Measurements from ENCODE around the gene ACTR5. TPM values are rescaled to one million over a fixed set of nuclear protein-coding genes. Genes with fewer than 3 reads are reported as not detected.

Gene ACTR5
- total and polyA plus RNA-seq, 2 donors from 2014 or later = 5.8 to 8.4 TPM

- no peak for FAIRE-seq
- peak; percentile 5 for TF ChIP-seq CTCF (IDR thresholded peaks at IDR 0.05; ENCODE audit: borderline replicate concordance, extremely low read depth, insufficient read depth)
- H3K27me3 ChIP-seq (ENCODE audit: control insufficient read depth, insufficient read depth, low read length) = peaks cover 8% of the 10 kb centered on the region
- intact Hi-C loops (cut with DNase I) = no loop called here
- peak in 3 of 5 donors; percentile 12 to 37 (median 24) for DNase-seq
- H3K9ac ChIP-seq (ENCODE audit: low read length in 3 of 3) = peak overlapping the region in 1 of 3 donors; percentile 65
- H3K36me3 ChIP-seq (ENCODE audit: control insufficient read depth in 2 of 3, insufficient read depth in 3 of 3, low read length in 3 of 3) = peaks cover 0 to 8% (median 3%) of the 10 kb centered on the region in 3 donors
- H3K4me3 ChIP-seq (ENCODE audit: low read length in 3 of 3) = peak overlapping the region in 2 of 3 donors; percentile 36 to 67
- H3K4me1 ChIP-seq (ENCODE audit: control insufficient read depth in 2 of 3, insufficient read depth in 2 of 3, low read depth in 1 of 3, low read length in 3 of 3) = peaks cover 0 to 38% (median 29%) of the 10 kb centered on the region in 3 donors
- peak overlapping the region; percentile 23 to 79 for H3K27ac ChIP-seq (ENCODE audit: low read depth in 2 of 2, low read length in 2 of 2)
- no peaks in the 10 kb centered on the region for H3K9me3 ChIP-seq (ENCODE audit: control insufficient read depth in 2 of 3, insufficient read depth in 1 of 3, low read length in 3 of 3)
Observed at GRCh38 chr20:38806855-38807655, 58.8 kb downstream of the ACTR5 start.

GRCh38 chr20:38809942-38810341, 61.7 kb downstream of the ACTR5 start:
- Histone ChIP-seq H3K9me3 (ENCODE audit: control insufficient read depth in 2 of 3, insufficient read depth in 1 of 3, low read length in 3 of 3) (no peaks in the 10 kb centered on the region), H3K4me1 (ENCODE audit: control insufficient read depth in 2 of 3, insufficient read depth in 2 of 3, low read depth in 1 of 3, low read length in 3 of 3) (peaks cover 0 to 46% (median 35%) of the 10 kb centered on the region in 3 donors), H3K9ac (ENCODE audit: low read length in 3 of 3) (no peak overlapping the region), H3K36me3 (ENCODE audit: control insufficient read depth in 2 of 3, insufficient read depth in 3 of 3, low read length in 3 of 3) (peaks cover 0 to 8% (median 3%) of the 10 kb centered on the region in 3 donors), H3K27me3 (ENCODE audit: control insufficient read depth, insufficient read depth, low read length) (peaks cover 8% of the 10 kb centered on the region), H3K4me3 (ENCODE audit: low read length in 3 of 3) (no peak overlapping the region), H3K27ac (ENCODE audit: low read depth in 2 of 2, low read length in 2 of 2) (no peak overlapping the region)
- intact Hi-C loops (cut with DNase I) = no loop called here
- no peak for TF ChIP-seq CTCF (IDR thresholded peaks at IDR 0.05; ENCODE audit: borderline replicate concordance, extremely low read depth, insufficient read depth)
- FAIRE-seq (no peak), DNase-seq (no peak)

DNA sequence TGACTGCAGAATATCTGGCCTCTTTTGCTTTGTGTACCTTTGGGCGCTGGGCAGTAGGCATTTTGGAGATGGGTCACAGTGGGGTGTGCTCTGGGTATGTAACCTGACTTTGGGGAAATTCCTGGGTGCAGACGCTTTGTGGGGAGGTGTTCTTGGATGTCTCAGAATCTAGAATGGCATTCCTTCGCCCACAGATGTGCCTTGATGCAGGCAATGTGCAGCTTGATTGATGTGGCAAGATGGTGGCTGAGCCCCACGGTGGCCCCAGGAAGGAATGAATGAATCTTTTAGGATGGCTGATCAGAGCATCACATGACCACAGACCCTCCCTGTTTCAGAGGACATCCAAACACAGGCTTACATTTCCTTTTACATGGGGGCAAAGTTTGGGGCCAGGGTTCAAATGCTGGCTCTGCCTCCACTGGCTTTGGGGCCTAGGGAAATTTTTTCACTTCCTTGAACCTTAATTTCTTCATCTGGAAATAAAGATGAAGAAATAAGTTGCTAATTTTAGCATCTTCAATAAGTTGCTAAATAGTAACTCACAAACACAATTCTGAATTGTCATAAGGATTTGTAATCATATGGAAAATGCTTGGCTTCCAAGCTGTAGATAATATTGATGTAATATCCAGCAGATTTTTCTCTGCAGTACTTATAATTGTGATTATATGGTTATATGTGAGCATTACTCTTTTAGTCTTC, 62.8 kb downstream of the ACTR5 start:
- Histone ChIP-seq H3K4me3 (ENCODE audit: low read length in 3 of 3) (no peak overlapping the region), H3K27ac (ENCODE audit: low read depth in 2 of 2, low read length in 2 of 2) (no peak overlapping the region), H3K36me3 (ENCODE audit: control insufficient read depth in 2 of 3, insufficient read depth in 3 of 3, low read length in 3 of 3) (peaks cover 0 to 8% (median 3%) of the 10 kb centered on the region in 3 donors), H3K27me3 (ENCODE audit: control insufficient read depth, insufficient read depth, low read length) (peaks cover 8% of the 10 kb centered on the region), H3K9ac (ENCODE audit: low read length in 3 of 3) (no peak overlapping the region), H3K9me3 (ENCODE audit: control insufficient read depth in 2 of 3, insufficient read depth in 1 of 3, low read length in 3 of 3) (no peaks in the 10 kb centered on the region), H3K4me1 (ENCODE audit: control insufficient read depth in 2 of 3, insufficient read depth in 2 of 3, low read depth in 1 of 3, low read length in 3 of 3) (peaks cover 0 to 42% (median 35%) of the 10 kb centered on the region in 3 donors)
- intact Hi-C loops (cut with DNase I) = no loop called here
- DNase-seq (no peak), FAIRE-seq (no peak)
- no peak for TF ChIP-seq CTCF (IDR thresholded peaks at IDR 0.05; ENCODE audit: borderline replicate concordance, extremely low read depth, insufficient read depth)

All from kidney (tissue), 14 donors.